ENCODE data around the gene MPRIP. TPM values are rescaled to one million over a fixed set of nuclear protein-coding genes. Genes with fewer than 3 reads are reported as not detected.

MPRIP gene
- total RNA-seq, 1 donor from 2014 or later, result 345 TPM

- Mint-ChIP-seq H3K36me3 (ENCODE audit: low read depth) (no peaks in the 10 kb centered on the region), H3K4me1 (ENCODE audit: low read depth) (peaks cover 84% of the 10 kb centered on the region), H3K27ac (ENCODE audit: unreplicated experiment) (peak overlapping the region; percentile 74)
These were observed 8.2 kb upstream of the MPRIP start for GRCh38 chr17:17034026-17034425.

DNA sequence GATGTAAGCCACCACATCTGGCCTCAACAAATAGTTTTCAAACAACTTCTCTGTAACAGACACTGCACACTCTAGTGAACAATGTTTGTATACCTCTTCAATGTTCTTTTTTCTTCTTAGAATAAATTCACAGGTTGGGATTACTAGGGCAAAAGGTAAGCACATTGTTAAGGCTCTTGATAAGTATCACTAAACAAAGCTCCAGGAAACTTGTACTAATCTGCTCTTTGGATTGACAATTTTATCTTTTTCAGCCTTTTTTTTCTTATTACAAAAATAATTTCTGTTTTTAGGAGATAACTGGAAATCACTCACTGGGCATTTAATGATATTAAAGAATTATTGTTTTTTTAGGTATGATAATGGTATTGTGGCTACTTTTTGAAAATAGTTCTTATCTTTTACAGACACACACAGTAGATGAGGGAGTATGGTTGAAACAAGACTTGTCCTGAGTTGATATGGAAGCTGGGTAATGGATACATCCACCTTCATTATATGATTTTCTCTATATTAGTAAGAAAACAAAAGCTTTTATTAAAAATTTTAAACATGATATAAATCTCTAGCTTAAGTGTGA, 7.7 kb upstream of the MPRIP start:
- Mint-ChIP-seq H3K36me3 (ENCODE audit: low read depth) (no peaks in the 10 kb centered on the region), H3K27ac (ENCODE audit: unreplicated experiment) (peak overlapping the region; percentile 74), H3K9me3 (ENCODE audit: low read depth) (no peaks in the 10 kb centered on the region), H3K4me3 (ENCODE audit: unreplicated experiment) (no peak overlapping the region), H3K4me1 (ENCODE audit: low read depth) (peaks cover 81% of the 10 kb centered on the region), H3K27me3 (ENCODE audit: low read depth) (no peaks in the 10 kb centered on the region)
- no peak for TF ChIP-seq CTCF (IDR thresholded peaks at IDR 0.05)
- no peak for DNase-seq (ENCODE audit: low spot score)

More at GRCh38 chr17:17034026-17034425, 8.2 kb upstream of the MPRIP start:
- H3K9me3 Mint-ChIP-seq (ENCODE audit: low read depth), result no peaks in the 10 kb centered on the region
- no peak for DNase-seq (ENCODE audit: low spot score)
- no peak overlapping the region for H3K4me3 Mint-ChIP-seq (ENCODE audit: unreplicated experiment)
- TF ChIP-seq CTCF (IDR thresholded peaks at IDR 0.05), result no peak
- no peaks in the 10 kb centered on the region for H3K27me3 Mint-ChIP-seq (ENCODE audit: low read depth)

DNA sequence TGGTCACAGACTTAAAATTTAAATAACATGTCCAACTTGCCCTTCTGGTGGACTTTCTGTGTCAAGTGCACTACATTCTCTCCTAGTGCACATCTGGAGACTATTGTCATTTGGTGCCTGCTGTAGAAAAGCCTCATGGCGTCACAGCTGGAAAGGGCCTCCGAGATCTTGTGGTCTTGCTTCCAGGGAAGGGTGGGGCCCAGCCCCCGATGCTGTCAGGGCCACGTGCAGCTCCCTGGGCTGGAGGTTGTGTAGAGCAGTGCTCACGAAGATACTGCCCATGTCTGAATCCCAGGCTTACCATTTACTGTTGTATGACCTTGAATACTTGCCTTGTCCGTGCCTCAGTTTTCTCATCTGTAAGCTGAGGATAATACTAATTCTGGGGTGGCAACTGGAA, 6.8 kb upstream of the MPRIP start:
- DNase-seq (ENCODE audit: low spot score), result no peak
- peaks cover 74% of the 10 kb centered on the region for H3K4me1 Mint-ChIP-seq (ENCODE audit: low read depth)
- peak overlapping the region; percentile 93 for H3K27ac Mint-ChIP-seq (ENCODE audit: unreplicated experiment)
- no peaks in the 10 kb centered on the region for H3K36me3 Mint-ChIP-seq (ENCODE audit: low read depth)
- no peak for TF ChIP-seq CTCF (IDR thresholded peaks at IDR 0.05)
- H3K4me3 Mint-ChIP-seq (ENCODE audit: unreplicated experiment), result no peak overlapping the region
- no peaks in the 10 kb centered on the region for H3K9me3 Mint-ChIP-seq (ENCODE audit: low read depth)
- no peaks in the 10 kb centered on the region for H3K27me3 Mint-ChIP-seq (ENCODE audit: low read depth)

DNA sequence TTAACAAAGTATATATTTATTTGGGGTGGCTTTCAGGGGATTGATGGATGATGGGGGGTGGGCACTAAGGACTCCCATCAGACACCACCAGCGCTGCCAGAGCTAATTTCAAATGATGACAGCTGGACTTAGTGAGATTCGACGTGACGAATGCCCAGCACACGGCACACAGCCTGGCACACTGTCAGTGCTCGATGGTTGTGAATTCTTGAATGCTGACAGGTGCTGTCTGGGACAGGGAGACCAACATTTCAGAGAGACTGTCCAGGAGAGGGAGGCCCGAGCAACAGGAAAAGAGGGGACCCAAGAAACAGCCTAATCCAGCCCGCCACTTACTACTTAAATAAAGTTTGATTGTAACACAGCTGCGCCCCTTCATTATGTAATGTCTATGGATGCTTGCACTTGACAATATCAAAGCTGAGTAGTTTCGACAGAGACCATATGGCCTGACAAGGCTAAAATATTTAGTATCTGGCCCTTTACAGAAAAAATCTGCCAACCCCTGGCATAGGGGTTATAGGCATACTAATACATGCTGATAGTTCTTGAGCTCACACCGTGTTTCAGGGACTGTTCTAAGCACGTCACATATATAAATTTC, 6.2 kb upstream of the MPRIP start:
- no peaks in the 10 kb centered on the region for H3K27me3 Mint-ChIP-seq (ENCODE audit: low read depth)
- H3K27ac Mint-ChIP-seq (ENCODE audit: unreplicated experiment), result peak overlapping the region; percentile 93
- DNase-seq (ENCODE audit: low spot score), result no peak
- peaks cover 72% of the 10 kb centered on the region for H3K4me1 Mint-ChIP-seq (ENCODE audit: low read depth)
- H3K9me3 Mint-ChIP-seq (ENCODE audit: low read depth), result no peaks in the 10 kb centered on the region
- H3K4me3 Mint-ChIP-seq (ENCODE audit: unreplicated experiment), result no peak overlapping the region
- no peaks in the 10 kb centered on the region for H3K36me3 Mint-ChIP-seq (ENCODE audit: low read depth)
- TF ChIP-seq CTCF (IDR thresholded peaks at IDR 0.05), result no peak

GRCh38 chr17:17036524-17036998, 5.7 kb upstream of the MPRIP start:
- H3K4me1 Mint-ChIP-seq (ENCODE audit: low read depth), result peaks cover 72% of the 10 kb centered on the region

More at GRCh38 chr17:17036524-17036998, 5.7 kb upstream of the MPRIP start:
- H3K36me3 Mint-ChIP-seq (ENCODE audit: low read depth), result no peaks in the 10 kb centered on the region
- no peaks in the 10 kb centered on the region for H3K27me3 Mint-ChIP-seq (ENCODE audit: low read depth)
- no peak overlapping the region for H3K4me3 Mint-ChIP-seq (ENCODE audit: unreplicated experiment)
- peak overlapping the region; percentile 93 for H3K27ac Mint-ChIP-seq (ENCODE audit: unreplicated experiment)
- no peak for DNase-seq (ENCODE audit: low spot score)
- no peak for TF ChIP-seq CTCF (IDR thresholded peaks at IDR 0.05)
- H3K9me3 Mint-ChIP-seq (ENCODE audit: low read depth), result no peaks in the 10 kb centered on the region

Data from chondrocyte (in vitro differentiated cells).